HepG2 (cell line): ENCODE results near the gene SLC25A25. TPM values are rescaled to one million over a fixed set of nuclear protein-coding genes. Genes with fewer than 3 reads are reported as not detected.

Experiments
- ATF7-NPFF ChIP-seq: sonication (generic); formaldehyde crosslinking; IDR thresholded peaks from 2 replicates; pipeline ENCODE4 v1.8.1; 2023; ENCODE audit warnings: mild to moderate bottlenecking, low read depth, missing genetic modification reagents, moderate library complexity
- BHLHE40 ChIP-seq: IDR thresholded peaks from 2 replicates; pipeline ENCODE4 v1.6.1; 2011; ENCODE audit warnings: low read length, improper control_type of control experiment
- FOXA1 ChIP-seq, 2 experiments: fragments of 450-650 bp in 1 of 2; sonication (generic) in 1 of 2; formaldehyde crosslinking in 1 of 2; IDR thresholded peaks; 2 replicates each; pipeline versions ENCODE4 v1.4.0 to v1.6.1; 2016 to 2020; ENCODE audit warnings: missing genetic modification reagents in 1 of 2
- MBNL3 ChIP-seq: fragments of 250-450 bp; sonication (Bioruptor Pico); conservative IDR thresholded peaks from 2 replicates; pipeline ENCODE4 v1.8.0; 2022; ENCODE audit warnings: mild to moderate bottlenecking, inconsistent platforms
- MYNN ChIP-seq: sonication (generic); formaldehyde crosslinking; IDR thresholded peaks from 2 replicates; pipeline ENCODE4 v1.4.0; 2020; ENCODE audit warnings: mild to moderate bottlenecking, low read depth, missing genetic modification reagents
- NRL ChIP-seq: sonication (generic); formaldehyde crosslinking; IDR thresholded peaks from 2 replicates; pipeline ENCODE4 v1.5.0; 2020; ENCODE audit warnings: missing genetic modification reagents, mild to moderate bottlenecking, moderate library complexity, borderline replicate concordance
- SSRP1 ChIP-seq: IDR thresholded peaks from 2 replicates; pipeline ENCODE4 v1.6.1; 2016; ENCODE audit warnings: control low read depth
- ZFP82 ChIP-seq: sonication (generic); formaldehyde crosslinking; IDR thresholded peaks from 2 replicates; pipeline ENCODE4 v1.5.1; 2020; ENCODE audit warnings: mild to moderate bottlenecking, missing genetic modification reagents, borderline replicate concordance
- ZKSCAN1 ChIP-seq: fragments of 150-350 bp; IDR thresholded peaks from 2 replicates; pipeline ENCODE4 v1.6.1; 2014; ENCODE audit warnings: low read length
- ZMYM4 ChIP-seq: sonication (generic); formaldehyde crosslinking; IDR thresholded peaks from 2 replicates; pipeline ENCODE4 v1.8.1; 2023; ENCODE audit warnings: mild to moderate bottlenecking, missing genetic modification reagents
- ZNF234 ChIP-seq: sonication (generic); formaldehyde crosslinking; conservative IDR thresholded peaks from 2 replicates; pipeline ENCODE4 v1.5.1; 2020; ENCODE audit warnings: mild to moderate bottlenecking, missing genetic modification reagents
- ZNF350 ChIP-seq: sonication (generic); formaldehyde crosslinking; IDR thresholded peaks from 2 replicates; pipeline ENCODE4 v1.4.0; 2020; ENCODE audit warnings: mild to moderate bottlenecking, low read depth, missing genetic modification reagents, borderline replicate concordance
- ZNF567 ChIP-seq: sonication (generic); formaldehyde crosslinking; IDR thresholded peaks from 2 replicates; pipeline ENCODE4 v1.8.1; 2023; ENCODE audit warnings: mild to moderate bottlenecking, missing genetic modification reagents, borderline replicate concordance
- ZNF776 ChIP-seq: sonication (generic); formaldehyde crosslinking; IDR thresholded peaks from 2 replicates; pipeline ENCODE4 v1.4.0; 2020; ENCODE audit warnings: mild to moderate bottlenecking, missing genetic modification reagents
- polyA plus RNA-seq, 8 experiments: library from polyadenylated mRNA; depleted of rRNA in 3 of 8; stranded (reverse) in 7 of 8; unstranded in 1 of 8; fragments of >200 nt; fragmentation: Illumina TruSeq in 4 of 8; extraction: Trizol in 4 of 8; gene quantifications; 2 replicates each; pipeline versions ENCODE4 v1.2.1 to v1.2.3, GENCODE V29; 2011 to 2016; ENCODE audit warnings: low read depth in 4 of 8, missing spikeins in 1 of 8, mixed read lengths in 1 of 8; ENCODE audit not compliant: insufficient read depth in 1 of 8
- total RNA-seq, 5 experiments: library from RNA; depleted of rRNA; stranded (reverse); fragments of >200 nt; fragmentation: Illumina TruSeq; extraction: Trizol; gene quantifications; 2 replicates each; pipeline ENCODE4 v1.2.3, GENCODE V29; 2016; ENCODE audit warnings: low read depth in 1 of 5
- TF ChIP-seq, protein P1 (sequence below): sonication (generic); formaldehyde crosslinking; conservative IDR thresholded peaks from 2 replicates; pipeline ENCODE4 v1.4.0; 2020; ENCODE audit warnings: mild to moderate bottlenecking, missing genetic modification reagents, moderate library complexity
- TF ChIP-seq, protein P2 (sequence below): sonication (generic); formaldehyde crosslinking; IDR thresholded peaks from 2 replicates; pipeline ENCODE4 v1.5.0; 2020; ENCODE audit warnings: missing genetic modification reagents, mild to moderate bottlenecking, borderline replicate concordance
- TF ChIP-seq, protein P3 (sequence below): sonication (generic); formaldehyde crosslinking; IDR thresholded peaks from 2 replicates; pipeline ENCODE4 v1.4.0; 2020; ENCODE audit warnings: missing genetic modification reagents
- TF ChIP-seq, protein P4 (sequence below): sonication (generic); formaldehyde crosslinking; IDR thresholded peaks from 2 replicates; pipeline ENCODE4 v1.8.1; 2023; ENCODE audit warnings: mild to moderate bottlenecking, inconsistent platforms, moderate library complexity, missing genetic modification reagents, borderline replicate concordance
- TF ChIP-seq, protein P5 (sequence below): sonication (generic); formaldehyde crosslinking; IDR thresholded peaks from 2 replicates; pipeline ENCODE4 v1.4.0; 2020; ENCODE audit warnings: missing genetic modification reagents, borderline replicate concordance

SLC25A25 gene
- total and polyA plus RNA-seq, 2 of the 13 experiments (the other 11 are each of a cell fraction or from before 2014, with no cell fraction given), result 10.5 to 24.8 TPM

DNA sequence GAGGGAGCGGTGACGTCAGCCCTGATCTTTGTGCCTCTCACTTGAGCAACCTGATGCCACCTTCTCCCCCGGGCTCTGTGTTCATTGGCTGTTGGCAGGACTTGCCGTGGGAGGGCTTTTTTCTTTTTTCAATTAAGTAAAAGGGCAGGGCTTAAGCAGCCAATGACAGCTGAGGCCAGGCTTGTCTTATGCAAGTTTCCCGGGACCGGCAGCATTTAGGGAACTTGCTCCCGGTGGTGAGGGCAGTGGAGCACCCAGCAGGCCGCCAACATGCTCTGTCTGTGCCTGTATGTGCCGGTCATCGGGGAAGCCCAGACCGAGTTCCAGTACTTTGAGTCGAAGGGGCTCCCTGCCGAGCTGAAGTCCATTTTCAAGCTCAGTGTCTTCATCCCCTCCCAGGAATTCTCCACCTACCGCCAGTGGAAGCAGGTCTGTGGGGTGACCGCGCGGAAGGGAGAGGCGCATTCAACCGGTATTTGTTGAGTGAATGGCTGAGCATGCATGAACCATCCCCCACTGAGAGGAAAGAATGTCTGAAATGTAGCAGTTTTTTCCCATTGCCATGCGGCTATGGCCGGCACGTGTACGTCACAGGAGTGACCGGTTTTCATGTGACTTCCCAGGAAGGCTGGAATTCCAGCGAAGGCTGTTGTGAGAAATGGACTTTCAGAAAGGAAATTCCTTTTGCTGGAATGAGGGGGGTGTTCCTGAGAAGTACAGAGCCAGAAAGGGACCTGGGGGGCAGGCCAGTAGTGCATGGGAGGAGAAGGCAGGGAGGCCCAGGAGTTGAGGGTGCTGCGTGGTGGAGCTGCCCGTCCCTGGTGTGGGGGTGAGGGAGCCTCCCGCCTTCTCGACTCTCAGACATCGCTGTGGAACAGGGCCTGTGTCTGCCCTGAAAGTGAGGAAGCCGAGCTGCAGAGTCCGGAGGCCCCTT lies 30.5 kb downstream of the SLC25A25 start (continued):
- no peak for TF ChIP-seq ZNF567 (CRISPR knock-in tag)
- no peak for TF ChIP-seq FOXA1 (IDR thresholded peaks at IDR 0.05)
- TF ChIP-seq FOXA1 (CRISPR knock-in tag; IDR thresholded peaks at IDR 0.05), result no peak
- TF ChIP-seq, protein P1, sequence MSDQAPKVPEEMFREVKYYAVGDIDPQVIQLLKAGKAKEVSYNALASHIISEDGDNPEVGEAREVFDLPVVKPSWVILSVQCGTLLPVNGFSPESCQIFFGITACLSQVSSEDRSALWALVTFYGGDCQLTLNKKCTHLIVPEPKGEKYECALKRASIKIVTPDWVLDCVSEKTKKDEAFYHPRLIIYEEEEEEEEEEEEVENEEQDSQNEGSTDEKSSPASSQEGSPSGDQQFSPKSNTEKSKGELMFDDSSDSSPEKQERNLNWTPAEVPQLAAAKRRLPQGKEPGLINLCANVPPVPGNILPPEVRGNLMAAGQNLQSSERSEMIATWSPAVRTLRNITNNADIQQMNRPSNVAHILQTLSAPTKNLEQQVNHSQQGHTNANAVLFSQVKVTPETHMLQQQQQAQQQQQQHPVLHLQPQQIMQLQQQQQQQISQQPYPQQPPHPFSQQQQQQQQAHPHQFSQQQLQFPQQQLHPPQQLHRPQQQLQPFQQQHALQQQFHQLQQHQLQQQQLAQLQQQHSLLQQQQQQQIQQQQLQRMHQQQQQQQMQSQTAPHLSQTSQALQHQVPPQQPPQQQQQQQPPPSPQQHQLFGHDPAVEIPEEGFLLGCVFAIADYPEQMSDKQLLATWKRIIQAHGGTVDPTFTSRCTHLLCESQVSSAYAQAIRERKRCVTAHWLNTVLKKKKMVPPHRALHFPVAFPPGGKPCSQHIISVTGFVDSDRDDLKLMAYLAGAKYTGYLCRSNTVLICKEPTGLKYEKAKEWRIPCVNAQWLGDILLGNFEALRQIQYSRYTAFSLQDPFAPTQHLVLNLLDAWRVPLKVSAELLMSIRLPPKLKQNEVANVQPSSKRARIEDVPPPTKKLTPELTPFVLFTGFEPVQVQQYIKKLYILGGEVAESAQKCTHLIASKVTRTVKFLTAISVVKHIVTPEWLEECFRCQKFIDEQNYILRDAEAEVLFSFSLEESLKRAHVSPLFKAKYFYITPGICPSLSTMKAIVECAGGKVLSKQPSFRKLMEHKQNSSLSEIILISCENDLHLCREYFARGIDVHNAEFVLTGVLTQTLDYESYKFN (CRISPR knock-in tag), result peak; percentile 76
- TF ChIP-seq, protein P2, sequence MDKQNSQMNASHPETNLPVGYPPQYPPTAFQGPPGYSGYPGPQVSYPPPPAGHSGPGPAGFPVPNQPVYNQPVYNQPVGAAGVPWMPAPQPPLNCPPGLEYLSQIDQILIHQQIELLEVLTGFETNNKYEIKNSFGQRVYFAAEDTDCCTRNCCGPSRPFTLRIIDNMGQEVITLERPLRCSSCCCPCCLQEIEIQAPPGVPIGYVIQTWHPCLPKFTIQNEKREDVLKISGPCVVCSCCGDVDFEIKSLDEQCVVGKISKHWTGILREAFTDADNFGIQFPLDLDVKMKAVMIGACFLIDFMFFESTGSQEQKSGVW (CRISPR knock-in tag), result no peak
- TF ChIP-seq, protein P3, sequence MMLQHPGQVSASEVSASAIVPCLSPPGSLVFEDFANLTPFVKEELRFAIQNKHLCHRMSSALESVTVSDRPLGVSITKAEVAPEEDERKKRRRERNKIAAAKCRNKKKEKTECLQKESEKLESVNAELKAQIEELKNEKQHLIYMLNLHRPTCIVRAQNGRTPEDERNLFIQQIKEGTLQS (CRISPR knock-in tag), result peak; percentile 90
- no peak for TF ChIP-seq MYNN (CRISPR knock-in tag)
- no peak for TF ChIP-seq ZFP82 (CRISPR knock-in tag)
- no peak for TF ChIP-seq MBNL3 (CRISPR knock-in tag)
- no peak for TF ChIP-seq ZKSCAN1
- TF ChIP-seq NRL (CRISPR knock-in tag), result 0 out of 2 replicates have a peak, but pooled peaks have one; percentile 5
- TF ChIP-seq, protein P4, sequence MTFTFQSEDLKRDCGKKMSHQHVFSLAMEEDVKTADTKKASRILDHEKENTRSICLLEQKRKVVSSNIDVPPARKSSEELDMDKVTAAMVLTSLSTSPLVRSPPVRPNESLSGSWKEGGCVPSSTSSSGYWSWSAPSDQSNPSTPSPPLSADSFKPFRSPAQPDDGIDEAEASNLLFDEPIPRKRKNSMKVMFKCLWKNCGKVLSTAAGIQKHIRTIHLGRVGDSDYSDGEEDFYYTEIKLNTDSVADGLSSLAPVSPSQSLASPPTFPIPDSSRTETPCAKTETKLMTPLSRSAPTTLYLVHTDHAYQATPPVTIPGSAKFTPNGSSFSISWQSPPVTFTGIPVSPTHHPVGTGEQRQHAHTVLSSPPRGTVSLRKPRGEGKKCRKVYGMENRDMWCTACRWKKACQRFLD (CRISPR knock-in tag), result no peak; the same call in 1 of the 2 replicates
- peak; percentile 88 for TF ChIP-seq BHLHE40
- TF ChIP-seq ATF7-NPFF (CRISPR knock-in tag), result 0 out of 2 replicates have a peak, but pooled peaks have one; percentile 30
- no peak; the same call in 1 of the 2 replicates for TF ChIP-seq SSRP1 (CRISPR knock-in tag)
- TF ChIP-seq ZMYM4 (CRISPR knock-in tag), result peak; percentile 76; the same call in 1 of the 2 replicates
- no peak for TF ChIP-seq ZNF234 (CRISPR knock-in tag)
- TF ChIP-seq, protein P5, sequence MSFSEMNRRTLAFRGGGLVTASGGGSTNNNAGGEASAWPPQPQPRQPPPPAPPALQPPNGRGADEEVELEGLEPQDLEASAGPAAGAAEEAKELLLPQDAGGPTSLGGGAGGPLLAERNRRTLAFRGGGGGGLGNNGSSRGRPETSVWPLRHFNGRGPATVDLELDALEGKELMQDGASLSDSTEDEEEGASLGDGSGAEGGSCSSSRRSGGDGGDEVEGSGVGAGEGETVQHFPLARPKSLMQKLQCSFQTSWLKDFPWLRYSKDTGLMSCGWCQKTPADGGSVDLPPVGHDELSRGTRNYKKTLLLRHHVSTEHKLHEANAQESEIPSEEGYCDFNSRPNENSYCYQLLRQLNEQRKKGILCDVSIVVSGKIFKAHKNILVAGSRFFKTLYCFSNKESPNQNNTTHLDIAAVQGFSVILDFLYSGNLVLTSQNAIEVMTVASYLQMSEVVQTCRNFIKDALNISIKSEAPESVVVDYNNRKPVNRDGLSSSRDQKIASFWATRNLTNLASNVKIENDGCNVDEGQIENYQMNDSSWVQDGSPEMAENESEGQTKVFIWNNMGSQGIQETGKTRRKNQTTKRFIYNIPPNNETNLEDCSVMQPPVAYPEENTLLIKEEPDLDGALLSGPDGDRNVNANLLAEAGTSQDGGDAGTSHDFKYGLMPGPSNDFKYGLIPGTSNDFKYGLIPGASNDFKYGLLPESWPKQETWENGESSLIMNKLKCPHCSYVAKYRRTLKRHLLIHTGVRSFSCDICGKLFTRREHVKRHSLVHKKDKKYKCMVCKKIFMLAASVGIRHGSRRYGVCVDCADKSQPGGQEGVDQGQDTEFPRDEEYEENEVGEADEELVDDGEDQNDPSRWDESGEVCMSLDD (CRISPR knock-in tag), result no peak
- peak; percentile 20; the same call in 1 of the 2 replicates for TF ChIP-seq ZNF350 (CRISPR knock-in tag)
- no peak for TF ChIP-seq ZNF776 (CRISPR knock-in tag)
